Measurements from ENCODE around the gene EHBP1L1.

- TF ChIP-seq MEIS1 (CRISPR knock-in tag; IDR thresholded peaks at IDR 0.05; ENCODE audit: borderline replicate concordance) (no peak), POLR2A (IDR thresholded peaks at IDR 0.05; ENCODE audit: insufficient read depth in 1 of 2, low read depth in 2 of 2, low read length in 2 of 2) (no peak), HOXA5 (CRISPR knock-in tag; IDR thresholded peaks at IDR 0.05) (no peak), EZH2 (conservative IDR thresholded peaks at IDR 0.05; ENCODE audit: low read depth, low read length) (no peak), CREM (IDR thresholded peaks at IDR 0.05) (no peak), CREM (CRISPR knock-in tag; IDR thresholded peaks at IDR 0.05) (no peak), ZNF768 (CRISPR knock-in tag; IDR thresholded peaks at IDR 0.05) (no peak), ZNF274 (CRISPR knock-in tag; IDR thresholded peaks at IDR 0.05) (no peak), NR2F6 (IDR thresholded peaks at IDR 0.05) (no peak), NR2F6 (CRISPR knock-in tag; IDR thresholded peaks at IDR 0.05) (no peak), FOXO1 (CRISPR knock-in tag; IDR thresholded peaks at IDR 0.05) (no peak), MXD1 (CRISPR knock-in tag; IDR thresholded peaks at IDR 0.05) (no peak), ZBTB26 (CRISPR knock-in tag; IDR thresholded peaks at IDR 0.05; ENCODE audit: borderline replicate concordance) (no peak), ZHX1 (CRISPR knock-in tag; IDR thresholded peaks at IDR 0.05; ENCODE audit: low read depth) (no peak), HINFP (CRISPR knock-in tag; IDR thresholded peaks at IDR 0.05; ENCODE audit: low read depth) (no peak)
Measured at GRCh38 chr11:65636108-65637031, 60.5 kb downstream of the EHBP1L1 start.

Measured in HepG2 (cell line).